Aorta (tissue), 5 donors: ENCODE results near the gene PAMR1. TPM values are rescaled to one million over a fixed set of nuclear protein-coding genes. Genes with fewer than 3 reads are reported as not detected.

Experiments used
- ATAC-seq: fragments of 200-7000 bp; cut with Tn5 transposase; one replicate; pipeline ENCODE4 v1.9.1; 2022; ENCODE audit warnings: moderate library complexity; ENCODE audit not compliant: low FRiP score
- DNase-seq, 2 donors: peaks; one replicate each; pipeline ENCODE4 v3.0.0-alpha.2; 2020
- H3K27ac ChIP-seq, 2 donors: one replicate each; pipeline ENCODE4 v1.5.1; 2013; ENCODE audit warnings: low read length in 2 of 2, mild to moderate bottlenecking in 2 of 2, moderate library complexity in 2 of 2, control low read depth in 1 of 2, inconsistent platforms in 1 of 2, low read depth in 1 of 2
- H3K27me3 ChIP-seq, 2 donors: one replicate each; pipeline ENCODE4 v1.6.1; 2013; ENCODE audit warnings: control low read depth in 1 of 2, low read length in 1 of 2, mild to moderate bottlenecking in 1 of 2, moderate library complexity in 1 of 2; ENCODE audit not compliant: insufficient read depth in 2 of 2, control insufficient read depth in 1 of 2
- H3K36me3 ChIP-seq, 2 donors: one replicate each; pipeline ENCODE4 v1.6.1; 2013; ENCODE audit warnings: control low read depth in 1 of 2, low read length in 1 of 2, mild to moderate bottlenecking in 1 of 2; ENCODE audit not compliant: insufficient read depth in 2 of 2, control insufficient read depth in 1 of 2
- H3K4me1 ChIP-seq, 2 donors: one replicate each; pipeline ENCODE4 v1.6.1; 2013; ENCODE audit warnings: low read length in 2 of 2, control low read depth in 1 of 2, mild to moderate bottlenecking in 1 of 2, moderate library complexity in 1 of 2; ENCODE audit not compliant: insufficient read depth in 2 of 2, control insufficient read depth in 1 of 2
- H3K4me3 ChIP-seq, 2 donors: one replicate each; pipeline ENCODE4 v1.5.1; 2013; ENCODE audit warnings: low read length in 2 of 2, control low read depth in 1 of 2, mild to moderate bottlenecking in 1 of 2
- H3K9me3 ChIP-seq: one replicate; pipeline ENCODE4 v1.6.1; 2013; ENCODE audit warnings: mild to moderate bottlenecking, low read length; ENCODE audit not compliant: control insufficient read depth
- WGBS, 2 donors: extraction: QIAGEN DNeasy Blood & Tissue Kit; methylation state at CpG; one replicate each; pipeline ENCODE4 v1.1.7; 2013; 5-methylcytosine and 5-hydroxymethylcytosine counted together
- intact Hi-C, 2 donors: fragments of 100-400 bp; cut with DNase I; formaldehyde crosslinking; loops; one replicate each; pipeline versions ENCODE4 v1.14.2 to v1.15.0; 2022
- polyA plus RNA-seq, 2 donors: library from polyadenylated mRNA; stranded (reverse); fragments of 200-250 nt; gene quantifications; one replicate each; pipeline ENCODE4 v1.2.3, GENCODE V29; 2013
- total RNA-seq, 2 donors: library from RNA; stranded (reverse); fragmentation: NEBNext Ultra II Directional; extraction: Animal tissue kit (Norgen Biotek cat#: 25700); gene quantifications; one replicate each; pipeline ENCODE4 v1.2.1, GENCODE V29; 2021
- donor health status: healthy with polysubstance abuse.
- donor health status: Bipolar disorder and iron deficiency.
- donor health status: DM: no; HTN: no; CAD: no.
- donor health status: DM: no; HTN: no; CAD: no.
- donor health status: DM: yes; HTN: yes; CAD: no.

PAMR1 gene
- total and polyA plus RNA-seq, 4 donors = 0.69 to 3.1 (median 2.2) TPM

- Histone ChIP-seq H3K4me3 (no peak overlapping the region), H3K27ac (no peak overlapping the region), H3K36me3 (no peaks in the 10 kb centered on the region), H3K27me3 (peaks cover 0 to 1% of the 10 kb centered on the region in 2 donors), H3K4me1 (no peaks in the 10 kb centered on the region), H3K9me3 (no peaks in the 10 kb centered on the region)
- ATAC-seq (no peak), DNase-seq (no peak)
- intact Hi-C loops = no loop called here
- WGBS, 2 donors = 26 to 47% methylated on average over 1 of the region's 1 CpG
These were observed 5.0 kb downstream of the PAMR1 start for GRCh38 chr11:35520376-35520775.

DNA sequence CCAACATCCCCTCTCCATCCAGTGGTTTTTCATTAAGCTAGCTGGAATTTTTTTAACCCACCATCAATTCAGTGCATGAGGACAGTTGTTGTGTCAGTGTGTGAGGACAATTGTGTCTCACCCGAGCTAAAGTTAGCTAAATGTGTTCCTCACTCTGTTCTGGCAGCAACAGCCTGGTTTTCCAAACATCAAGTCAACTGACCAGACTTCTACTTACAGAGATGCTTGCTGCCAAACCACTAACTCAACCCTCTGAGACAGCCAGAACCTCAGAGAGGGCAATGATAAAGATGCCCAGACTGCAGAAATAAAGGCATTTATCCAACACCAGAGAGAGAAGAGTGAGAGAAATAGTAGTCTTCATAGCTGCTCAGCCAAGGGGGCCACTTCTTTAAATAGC, 6.7 kb downstream of the PAMR1 start:
- ATAC-seq (no peak), DNase-seq (no peak)
- Histone ChIP-seq H3K36me3 (no peaks in the 10 kb centered on the region), H3K27me3 (peaks cover 0 to 1% of the 10 kb centered on the region in 2 donors), H3K9me3 (no peaks in the 10 kb centered on the region), H3K4me1 (no peaks in the 10 kb centered on the region), H3K4me3 (no peak overlapping the region), H3K27ac (no peak overlapping the region)
- 19 to 47% methylated on average over 1 of the region's 1 CpG for WGBS, 2 donors
- intact Hi-C loops = no loop called here

DNA sequence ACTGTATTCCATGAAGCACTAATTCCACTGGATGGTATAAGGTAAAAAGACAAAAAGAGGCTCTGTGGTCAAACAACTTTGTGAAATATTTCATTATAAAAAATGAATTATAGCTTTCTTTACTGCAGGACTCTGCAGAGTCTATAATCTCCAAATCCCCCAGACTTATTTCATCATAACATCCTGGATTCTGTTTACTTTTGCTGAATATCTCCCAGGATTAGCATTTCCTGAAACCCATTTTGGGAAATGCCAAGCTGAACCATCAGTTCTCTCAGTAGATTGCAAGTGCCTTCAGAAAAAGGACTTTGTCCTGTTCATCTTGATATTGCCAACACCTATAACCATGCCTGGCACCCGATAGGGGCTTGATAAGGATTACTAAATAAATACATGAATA, 7.9 kb downstream of the PAMR1 start:
- H3K9me3 ChIP-seq = no peaks in the 10 kb centered on the region
- WGBS, 2 donors = 27 to 51% methylated on average over 1 of the region's 1 CpG

DNA sequence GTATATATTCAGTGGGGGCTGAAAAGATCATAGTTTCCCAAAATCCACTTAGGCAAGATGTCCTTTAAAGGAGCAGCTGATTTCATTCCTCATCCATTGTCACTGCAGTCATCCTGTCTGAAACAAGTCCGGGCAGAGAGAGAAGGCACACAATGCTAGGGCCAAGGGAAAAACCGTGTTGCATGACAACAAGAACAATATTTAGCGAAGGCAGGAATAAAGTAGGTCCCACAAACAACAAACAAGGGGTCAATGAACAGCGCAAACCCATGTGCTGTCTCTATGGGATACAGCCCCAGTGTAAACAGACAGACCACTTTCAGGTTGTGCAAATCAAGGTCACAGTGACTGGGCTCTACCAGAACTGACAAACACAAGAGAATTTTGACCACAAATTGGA, 9.0 kb downstream of the PAMR1 start:
- no peak for ATAC-seq
- no peak for DNase-seq
- Histone ChIP-seq H3K36me3 (no peaks in the 10 kb centered on the region), H3K9me3 (no peaks in the 10 kb centered on the region), H3K4me1 (no peaks in the 10 kb centered on the region), H3K27ac (no peak overlapping the region), H3K27me3 (peaks cover 0 to 1% of the 10 kb centered on the region in 2 donors), H3K4me3 (no peak overlapping the region)
- whole genome bisulfite sequencing, 2 donors = 57 to 70% methylated on average over 4 of the region's 4 CpGs
- intact Hi-C loops = no loop called here

More for the DNA sequence above, 7.9 kb downstream of the PAMR1 start:
- no peak for DNase-seq
- no peak for ATAC-seq
- Histone ChIP-seq H3K4me3 (no peak overlapping the region), H3K27me3 (peaks cover 0 to 1% of the 10 kb centered on the region in 2 donors), H3K4me1 (no peaks in the 10 kb centered on the region), H3K27ac (no peak overlapping the region), H3K36me3 (no peaks in the 10 kb centered on the region)
- intact Hi-C loops = no loop called here

DNA sequence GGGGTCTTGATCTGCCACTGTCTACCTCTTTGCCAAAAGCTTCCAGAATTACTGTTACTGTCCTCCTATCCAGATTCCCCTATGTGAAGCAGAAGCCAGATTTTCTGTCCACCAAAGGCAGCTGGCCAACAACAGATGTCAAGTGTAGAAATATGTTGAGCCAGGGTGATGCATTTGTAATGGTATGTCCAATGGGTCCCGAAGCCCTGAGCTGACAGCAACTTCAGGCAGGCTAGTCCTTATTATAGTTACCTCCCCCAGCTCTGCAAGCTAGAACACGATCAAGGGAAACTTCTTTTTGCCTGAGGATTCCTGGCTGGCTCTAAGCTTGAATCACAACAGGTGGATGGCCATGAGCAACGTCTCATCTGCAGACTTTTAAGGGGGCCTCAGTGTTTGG, 10.2 kb downstream of the PAMR1 start:
- WGBS, 2 donors = 2 to 6% methylated on average over 3 of the region's 3 CpGs
- Histone ChIP-seq H3K27me3 (peaks cover 0 to 1% of the 10 kb centered on the region in 2 donors), H3K36me3 (no peaks in the 10 kb centered on the region), H3K4me3 (no peak overlapping the region), H3K4me1 (no peaks in the 10 kb centered on the region), H3K27ac (no peak overlapping the region), H3K9me3 (no peaks in the 10 kb centered on the region)
- DNase-seq = no peak
- intact Hi-C loops = no loop called here
- ATAC-seq = no peak

- Histone ChIP-seq H3K4me1 (no peaks in the 10 kb centered on the region), H3K36me3 (no peaks in the 10 kb centered on the region), H3K9me3 (no peaks in the 10 kb centered on the region), H3K27ac (no peak overlapping the region), H3K27me3 (peaks cover 0 to 1% of the 10 kb centered on the region in 2 donors), H3K4me3 (no peak overlapping the region)
- DNase-seq (no peak), ATAC-seq (no peak)
- WGBS, 2 donors = 89 to 91% methylated on average over 3 of the region's 3 CpGs
- intact Hi-C loops = no loop called here
These were observed 10.9 kb downstream of the PAMR1 start for GRCh38 chr11:35514481-35514880.

DNA sequence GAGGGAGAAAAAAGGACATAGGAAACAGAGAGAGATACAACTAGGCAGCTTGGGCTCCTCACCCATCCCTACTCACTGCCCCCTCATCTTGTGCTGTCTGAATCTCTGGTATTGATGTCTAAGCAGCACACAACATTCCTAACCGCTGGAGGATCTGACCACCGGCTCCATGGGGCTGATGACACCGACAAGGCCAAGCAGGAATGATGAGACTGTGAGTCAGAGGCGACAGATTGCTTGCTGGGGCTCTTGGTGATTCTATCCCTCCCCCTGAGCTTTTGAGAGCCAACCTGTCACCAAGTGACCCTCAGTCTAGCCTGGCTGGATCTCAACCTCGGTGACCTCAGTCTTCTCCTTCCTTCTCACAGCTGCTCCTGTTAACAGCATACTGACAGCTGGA, 13.8 kb downstream of the PAMR1 start:
- DNase-seq (no peak), ATAC-seq (no peak)
- no peaks in the 10 kb centered on the region for H3K36me3 ChIP-seq
- H3K4me3 ChIP-seq = no peak overlapping the region
- WGBS, 2 donors = 43 to 67% methylated on average over 5 of the region's 5 CpGs
- no peaks in the 10 kb centered on the region for H3K4me1 ChIP-seq
- no peaks in the 10 kb centered on the region for H3K9me3 ChIP-seq
- no peak overlapping the region for H3K27ac ChIP-seq
- intact Hi-C loops = no loop called here
- no peaks in the 10 kb centered on the region for H3K27me3 ChIP-seq

DNA sequence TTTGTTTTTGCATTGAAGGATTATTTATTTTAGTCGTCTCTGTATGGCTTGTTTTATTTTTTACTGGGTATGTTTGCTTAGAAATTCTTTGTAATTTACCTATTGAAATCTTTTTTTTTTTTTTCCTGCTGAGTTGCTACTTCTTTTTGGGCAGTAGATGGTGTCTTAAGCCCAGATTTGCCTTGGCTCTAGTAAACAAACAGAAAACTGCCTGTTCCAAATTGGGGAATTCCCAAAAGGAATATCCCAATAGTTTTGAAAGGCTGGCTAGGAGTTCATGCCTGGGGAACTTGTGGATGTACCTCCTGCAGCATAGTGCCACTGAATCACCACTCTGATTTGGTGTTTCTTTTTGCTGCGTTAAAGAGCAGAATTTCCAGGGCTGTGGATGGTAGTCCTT, 17.7 kb downstream of the PAMR1 start:
- H3K27ac ChIP-seq = no peak overlapping the region
- WGBS, 2 donors = 84 to 85% methylated on average over 2 of the region's 2 CpGs
- H3K27me3 ChIP-seq = no peaks in the 10 kb centered on the region
- intact Hi-C loops = no loop called here
- H3K36me3 ChIP-seq = no peaks in the 10 kb centered on the region
- no peak for DNase-seq
- H3K4me3 ChIP-seq = no peak overlapping the region
- H3K4me1 ChIP-seq = no peaks in the 10 kb centered on the region
- ATAC-seq = no peak
- no peaks in the 10 kb centered on the region for H3K9me3 ChIP-seq

- H3K36me3 ChIP-seq = no peaks in the 10 kb centered on the region
These were observed 23.6 kb downstream of the PAMR1 start for GRCh38 chr11:35501776-35502175.

More at GRCh38 chr11:35501776-35502175, 23.6 kb downstream of the PAMR1 start:
- no peaks in the 10 kb centered on the region for H3K9me3 ChIP-seq
- no peak for DNase-seq
- ATAC-seq = no peak
- H3K27me3 ChIP-seq = no peaks in the 10 kb centered on the region
- H3K27ac ChIP-seq = no peak overlapping the region
- WGBS, 2 donors = 49 to 65% methylated on average over 4 of the region's 4 CpGs
- no peak overlapping the region for H3K4me3 ChIP-seq
- intact Hi-C loops = no loop called here
- H3K4me1 ChIP-seq = no peaks in the 10 kb centered on the region
